ENCODE results near the gene MPO.

MPO gene

DNA sequence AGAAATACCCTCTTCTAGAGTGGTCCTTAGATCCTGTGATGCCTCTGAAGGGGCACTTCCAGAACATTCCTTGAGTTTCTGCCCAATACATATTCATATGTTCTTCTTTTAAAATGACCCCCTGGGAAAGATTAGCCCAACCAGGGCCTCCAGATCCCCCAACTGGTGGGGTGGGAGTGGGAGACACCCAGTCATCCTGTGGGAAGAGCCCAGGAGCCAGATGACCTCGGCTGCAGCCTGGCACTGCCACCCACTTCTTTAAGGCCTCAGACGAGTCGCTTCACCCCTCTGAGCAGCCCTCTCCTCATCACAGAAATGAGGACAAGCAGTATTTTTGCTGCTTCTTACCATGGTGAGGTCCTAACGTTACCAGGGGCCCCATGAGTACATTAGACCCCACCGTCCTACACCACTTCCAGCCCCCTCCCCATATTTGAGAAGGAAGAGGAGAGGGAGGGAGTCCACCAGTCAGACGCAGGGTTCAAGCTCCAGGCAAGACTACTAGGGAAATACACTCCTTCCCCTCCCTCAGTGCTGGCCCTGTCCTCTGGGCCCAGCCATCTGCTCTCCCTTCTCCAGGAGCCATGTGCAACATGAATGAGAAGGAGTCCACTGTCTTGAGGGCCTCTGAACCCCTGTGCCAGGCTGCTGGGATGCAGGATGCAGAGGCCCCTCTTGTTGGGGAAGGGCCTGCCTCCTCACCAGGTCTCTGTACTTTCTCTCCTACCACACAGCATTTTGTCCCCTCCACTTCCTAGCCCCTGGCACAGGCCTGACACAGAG is 11.8 kb downstream of the MPO start:
- WGBS (ENCODE audit: insufficient coverage) = 100% methylated on average over 2 of the region's 6 CpGs
- H3K4me1 ChIP-seq (ENCODE audit: control extremely low read depth in 1 of 4, control insufficient read depth in 4 of 4, insufficient read depth in 4 of 4, low read length in 3 of 4) = peaks cover 0 to 15% (median 0%) of the 10 kb centered on the region in 4 experiments
- H3K4me3 ChIP-seq (ENCODE audit: control insufficient read depth in 1 of 7, extremely low read depth in 1 of 7, insufficient read depth in 4 of 7, low read depth in 2 of 7, low read length in 6 of 7) = no peak overlapping the region
- H3K27ac ChIP-seq (ENCODE audit: insufficient read depth in 1 of 2, low read depth in 1 of 2, low read length in 2 of 2, poor library complexity in 1 of 2, severe bottlenecking in 2 of 2) = no peak overlapping the region
- H3K36me3 ChIP-seq (ENCODE audit: control insufficient read depth in 4 of 4, insufficient read depth in 4 of 4, low read length in 3 of 4) = peaks cover 0 to 47% (median 2%) of the 10 kb centered on the region in 4 experiments
- peaks cover 0 to 5% (median 0%) of the 10 kb centered on the region in 5 experiments for H3K9me3 ChIP-seq (ENCODE audit: control extremely low read depth in 1 of 5, control insufficient read depth in 4 of 5, insufficient read depth in 2 of 5, low read depth in 1 of 5, low read length in 4 of 5)
- CTCF ChIA-PET = no interaction called here
- no peak for DNase-seq
- peaks cover 0 to 9% (median 2%) of the 10 kb centered on the region in 5 experiments for H3K27me3 ChIP-seq (replicated peaks in 2 of 5; ENCODE audit: control insufficient read depth in 4 of 5, insufficient read depth in 5 of 5, low read length in 4 of 5)
- POLR2A ChIA-PET = no interaction called here

GRCh38 chr17:58268326-58268725 is 12.4 kb downstream of the MPO start:
- Histone ChIP-seq H3K27ac (ENCODE audit: insufficient read depth in 1 of 2, low read depth in 1 of 2, low read length in 2 of 2, poor library complexity in 1 of 2, severe bottlenecking in 2 of 2) (no peak overlapping the region), H3K4me3 (ENCODE audit: control insufficient read depth in 1 of 7, extremely low read depth in 1 of 7, insufficient read depth in 4 of 7, low read depth in 2 of 7, low read length in 6 of 7) (no peak overlapping the region), H3K9me3 (ENCODE audit: control extremely low read depth in 1 of 5, control insufficient read depth in 4 of 5, insufficient read depth in 2 of 5, low read depth in 1 of 5, low read length in 4 of 5) (peaks cover 0 to 5% (median 0%) of the 10 kb centered on the region in 5 experiments), H3K36me3 (ENCODE audit: control insufficient read depth in 4 of 4, insufficient read depth in 4 of 4, low read length in 3 of 4) (peaks cover 0 to 41% (median 2%) of the 10 kb centered on the region in 4 experiments), H3K4me1 (ENCODE audit: control extremely low read depth in 1 of 4, control insufficient read depth in 4 of 4, insufficient read depth in 4 of 4, low read length in 3 of 4) (peaks cover 0 to 9% (median 0%) of the 10 kb centered on the region in 4 experiments), H3K27me3 (replicated peaks in 2 of 5; ENCODE audit: control insufficient read depth in 4 of 5, insufficient read depth in 5 of 5, low read length in 4 of 5) (peaks cover 0 to 14% (median 2%) of the 10 kb centered on the region in 5 experiments)
- CTCF ChIA-PET = no interaction called here
- POLR2A ChIA-PET = no interaction called here
- 96% methylated on average over 8 of the region's 12 CpGs for WGBS (ENCODE audit: insufficient coverage)
- no peak for DNase-seq

DNA sequence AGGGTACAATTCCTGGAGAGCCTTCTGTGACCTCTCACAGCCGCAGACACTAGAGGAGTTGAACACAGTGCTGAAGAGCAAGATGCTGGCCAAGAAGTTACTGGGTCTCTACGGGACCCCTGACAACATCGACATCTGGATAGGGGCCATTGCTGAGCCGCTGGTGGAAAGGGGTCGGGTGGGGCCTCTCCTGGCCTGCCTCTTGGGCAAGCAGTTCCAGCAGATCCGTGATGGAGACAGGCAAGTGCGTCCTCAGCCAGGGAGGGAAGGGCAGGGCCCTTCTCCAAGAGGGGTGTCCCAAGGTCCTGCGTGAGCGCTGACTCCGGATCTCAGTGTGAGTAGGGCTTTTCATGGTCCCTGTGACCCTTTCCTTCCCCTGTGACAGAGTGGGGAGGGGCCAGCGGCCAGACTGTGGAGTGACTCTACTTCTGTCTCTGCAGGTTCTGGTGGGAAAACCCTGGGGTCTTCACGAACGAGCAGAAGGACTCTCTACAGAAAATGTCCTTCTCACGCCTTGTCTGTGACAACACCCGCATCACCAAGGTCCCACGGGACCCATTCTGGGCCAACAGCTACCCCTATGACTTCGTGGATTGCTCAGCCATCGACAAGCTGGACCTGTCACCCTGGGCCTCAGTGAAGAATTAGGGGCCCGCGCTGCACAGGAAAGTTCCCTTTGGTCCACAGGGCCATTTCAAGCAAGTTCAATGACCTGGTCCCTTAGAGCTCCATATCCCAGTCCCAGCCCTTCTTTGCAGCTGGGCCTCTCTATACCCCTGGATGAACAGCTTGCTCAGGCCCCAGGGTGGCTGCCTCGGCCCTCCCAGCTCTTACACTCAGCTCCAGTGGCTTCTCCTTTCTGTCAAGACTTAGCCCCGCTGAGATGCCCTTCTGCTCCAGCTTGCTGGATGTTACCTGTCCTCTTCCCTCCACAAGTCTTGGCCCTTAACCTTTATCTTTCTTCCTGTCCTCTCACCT is 13.1 kb downstream of the MPO start:
- Histone ChIP-seq H3K9me3 (ENCODE audit: control extremely low read depth in 1 of 5, control insufficient read depth in 4 of 5, insufficient read depth in 2 of 5, low read depth in 1 of 5, low read length in 4 of 5) (peaks cover 0 to 5% (median 0%) of the 10 kb centered on the region in 5 experiments), H3K36me3 (ENCODE audit: control insufficient read depth in 4 of 4, insufficient read depth in 4 of 4, low read length in 3 of 4) (peaks cover 0 to 34% (median 2%) of the 10 kb centered on the region in 4 experiments), H3K27me3 (replicated peaks in 2 of 5; ENCODE audit: control insufficient read depth in 4 of 5, insufficient read depth in 5 of 5, low read length in 4 of 5) (peaks cover 0 to 15% (median 2%) of the 10 kb centered on the region in 5 experiments), H3K27ac (ENCODE audit: insufficient read depth in 1 of 2, low read depth in 1 of 2, low read length in 2 of 2, poor library complexity in 1 of 2, severe bottlenecking in 2 of 2) (no peak overlapping the region), H3K4me1 (ENCODE audit: control extremely low read depth in 1 of 4, control insufficient read depth in 4 of 4, insufficient read depth in 4 of 4, low read length in 3 of 4) (peaks cover 0 to 2% (median 0%) of the 10 kb centered on the region in 4 experiments), H3K4me3 (ENCODE audit: control insufficient read depth in 1 of 7, extremely low read depth in 1 of 7, insufficient read depth in 4 of 7, low read depth in 2 of 7, low read length in 6 of 7) (no peak overlapping the region)
- ChIA-PET CTCF (no interaction called here), POLR2A (no interaction called here)
- DNase-seq = no peak
- WGBS (ENCODE audit: insufficient coverage) = 93% methylated on average over 21 of the region's 22 CpGs

GRCh38 chr17:58265902-58266875 is 14.5 kb downstream of the MPO start:
- POLR2A ChIA-PET = interaction anchor here (0.6 kb wide), 1 partner anchor 16 kb away, joined by 3 read pairs; no protein-coding TSS in a partner anchor
- H3K9me3 ChIP-seq (ENCODE audit: control extremely low read depth in 1 of 5, control insufficient read depth in 4 of 5, insufficient read depth in 2 of 5, low read depth in 1 of 5, low read length in 4 of 5) = peaks cover 0 to 5% (median 0%) of the 10 kb centered on the region in 5 experiments
- CTCF ChIA-PET = interaction anchor here (0.6 to 0.8 kb wide), 2 partner anchors 10 to 38 kb away, joined by 3 read pairs; no protein-coding TSS in a partner anchor
- H3K4me1 ChIP-seq (ENCODE audit: control extremely low read depth in 1 of 4, control insufficient read depth in 4 of 4, insufficient read depth in 4 of 4, low read length in 3 of 4) = no peaks in the 10 kb centered on the region
- peaks cover 0 to 19% (median 2%) of the 10 kb centered on the region in 4 experiments for H3K36me3 ChIP-seq (ENCODE audit: control insufficient read depth in 4 of 4, insufficient read depth in 4 of 4, low read length in 3 of 4)
- WGBS (ENCODE audit: insufficient coverage) = 94% methylated on average over 5 of the region's 7 CpGs
- H3K27ac ChIP-seq (ENCODE audit: insufficient read depth in 1 of 2, low read depth in 1 of 2, low read length in 2 of 2, poor library complexity in 1 of 2, severe bottlenecking in 2 of 2) = no peak overlapping the region
- DNase-seq = no peak
- H3K27me3 ChIP-seq (replicated peaks in 2 of 5; ENCODE audit: control insufficient read depth in 4 of 5, insufficient read depth in 5 of 5, low read length in 4 of 5) = peaks cover 0 to 28% (median 6%) of the 10 kb centered on the region in 5 experiments
- no peak overlapping the region for H3K4me3 ChIP-seq (ENCODE audit: control insufficient read depth in 1 of 7, extremely low read depth in 1 of 7, insufficient read depth in 4 of 7, low read depth in 2 of 7, low read length in 6 of 7)

- H3K4me1 ChIP-seq (ENCODE audit: control extremely low read depth in 1 of 4, control insufficient read depth in 4 of 4, insufficient read depth in 4 of 4, low read length in 3 of 4) = no peaks in the 10 kb centered on the region
- H3K4me3 ChIP-seq (ENCODE audit: control insufficient read depth in 1 of 7, extremely low read depth in 1 of 7, insufficient read depth in 4 of 7, low read depth in 2 of 7, low read length in 6 of 7) = no peak overlapping the region
- H3K27me3 ChIP-seq (replicated peaks in 2 of 5; ENCODE audit: control insufficient read depth in 4 of 5, insufficient read depth in 5 of 5, low read length in 4 of 5) = peaks cover 0 to 34% (median 11%) of the 10 kb centered on the region in 5 experiments
- 94% methylated on average over 2 of the region's 4 CpGs for WGBS (ENCODE audit: insufficient coverage)
- CTCF ChIA-PET = interaction anchor here (0.8 kb wide), 1 partner anchor 39 kb away, joined by 3 read pairs; no protein-coding TSS in a partner anchor
- no peak overlapping the region for H3K27ac ChIP-seq (ENCODE audit: insufficient read depth in 1 of 2, low read depth in 1 of 2, low read length in 2 of 2, poor library complexity in 1 of 2, severe bottlenecking in 2 of 2)
- peaks cover 0 to 11% (median 2%) of the 10 kb centered on the region in 4 experiments for H3K36me3 ChIP-seq (ENCODE audit: control insufficient read depth in 4 of 4, insufficient read depth in 4 of 4, low read length in 3 of 4)
- POLR2A ChIA-PET = no interaction called here
- peaks cover 0 to 8% (median under 1%) of the 10 kb centered on the region in 5 experiments for H3K9me3 ChIP-seq (ENCODE audit: control extremely low read depth in 1 of 5, control insufficient read depth in 4 of 5, insufficient read depth in 2 of 5, low read depth in 1 of 5, low read length in 4 of 5)
- DNase-seq = no peak
Measured at GRCh38 chr17:58265271-58265670, 15.5 kb downstream of the MPO start.

DNA sequence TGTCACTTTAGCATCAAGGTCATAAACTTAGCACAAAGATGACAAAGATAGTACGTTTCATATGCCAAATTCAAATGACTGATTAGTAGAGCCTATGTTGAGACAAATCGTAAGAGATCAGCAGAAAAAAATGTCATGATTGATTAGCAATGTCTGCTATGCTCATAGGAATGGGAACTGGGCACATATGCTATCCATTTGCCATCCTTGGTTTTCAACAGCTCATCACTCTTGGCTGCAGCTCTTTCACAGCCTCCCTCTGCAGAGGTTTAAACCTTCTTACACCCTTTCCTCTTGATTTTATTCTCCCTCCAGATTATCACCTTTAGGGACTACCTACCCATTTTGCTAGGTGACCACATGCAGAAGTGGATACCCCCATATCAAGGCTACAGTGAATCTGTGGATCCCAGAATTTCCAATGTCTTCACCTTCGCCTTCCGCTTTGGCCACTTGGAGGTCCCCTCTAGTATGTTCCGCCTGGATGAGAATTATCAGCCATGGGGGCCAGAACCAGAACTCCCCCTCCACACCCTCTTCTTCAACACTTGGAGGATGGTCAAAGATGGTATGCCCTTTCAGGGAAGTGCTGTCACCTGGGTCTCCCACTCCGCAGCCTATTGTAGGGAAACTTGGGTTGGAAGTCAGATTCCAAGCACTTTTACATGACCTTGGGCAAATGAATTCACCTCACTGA is 16.2 kb downstream of the MPO start:
- ChIA-PET POLR2A (no interaction called here), CTCF (interaction anchor here (0.9 to 1.4 kb wide), 2 partner anchors 11 kb away, joined by 3 read pairs; no protein-coding TSS in a partner anchor)
- Histone ChIP-seq H3K27ac (ENCODE audit: insufficient read depth in 1 of 2, low read depth in 1 of 2, low read length in 2 of 2, poor library complexity in 1 of 2, severe bottlenecking in 2 of 2) (no peak overlapping the region), H3K4me3 (ENCODE audit: control insufficient read depth in 1 of 7, extremely low read depth in 1 of 7, insufficient read depth in 4 of 7, low read depth in 2 of 7, low read length in 6 of 7) (no peak overlapping the region), H3K9me3 (ENCODE audit: control extremely low read depth in 1 of 5, control insufficient read depth in 4 of 5, insufficient read depth in 2 of 5, low read depth in 1 of 5, low read length in 4 of 5) (peaks cover 0 to 8% (median 1%) of the 10 kb centered on the region in 5 experiments), H3K4me1 (ENCODE audit: control extremely low read depth in 1 of 4, control insufficient read depth in 4 of 4, insufficient read depth in 4 of 4, low read length in 3 of 4) (no peaks in the 10 kb centered on the region), H3K27me3 (replicated peaks in 2 of 5; ENCODE audit: control insufficient read depth in 4 of 5, insufficient read depth in 5 of 5, low read length in 4 of 5) (peaks cover 0 to 36% (median 16%) of the 10 kb centered on the region in 5 experiments), H3K36me3 (ENCODE audit: control insufficient read depth in 4 of 4, insufficient read depth in 4 of 4, low read length in 3 of 4) (peaks cover 0 to 4% (median 2%) of the 10 kb centered on the region in 4 experiments)
- WGBS (ENCODE audit: insufficient coverage) = 80% methylated on average over 3 of the region's 6 CpGs
- no peak for DNase-seq

Measured in common myeloid progenitor, CD34-positive (primary cell).